ENCODE results near the gene MYO10.

DNA sequence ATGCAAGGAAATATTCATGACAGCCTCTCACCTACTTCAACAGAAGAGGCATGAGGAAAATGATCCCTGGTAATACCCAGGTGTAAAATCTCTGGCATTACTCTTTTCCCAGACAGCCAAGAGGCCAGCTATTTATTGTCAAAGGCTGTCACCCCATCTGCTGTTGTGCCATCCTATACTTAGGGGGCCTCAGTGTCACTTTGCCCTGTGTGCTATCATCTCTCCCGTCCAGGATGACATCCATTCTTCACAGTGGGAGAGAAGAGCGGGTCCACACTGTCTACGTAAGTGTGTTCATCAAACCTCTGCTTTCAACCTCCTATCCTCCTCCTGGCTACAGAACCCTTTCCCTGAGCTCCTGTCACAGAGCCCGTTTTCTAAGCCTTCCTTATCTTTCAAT lies 82.6 kb downstream of the MYO10 start:
- TF ChIP-seq POLR2A (IDR thresholded peaks at IDR 0.05; ENCODE audit: low read depth, low read length) (no peak), TAF1 (IDR thresholded peaks at IDR 0.05; ENCODE audit: low read depth, low read length) (no peak), SPI1 (IDR thresholded peaks at IDR 0.05; ENCODE audit: low read depth, low read length) (no peak)
